Liver (tissue), 9 donors: ENCODE data around the gene HLA-DPB1. TPM values are rescaled to one million over a fixed set of nuclear protein-coding genes. Genes with fewer than 3 reads are reported as not detected.

Source experiments
- DNase-seq: peaks from one replicate; pipeline ENCODE4 v3.0.0-alpha.2; 2017; ENCODE audit warnings: low spot score
- H3K27ac ChIP-seq, 2 donors: one replicate each; pipeline ENCODE4 v1.7.0; 2013; ENCODE audit warnings: inconsistent platforms in 2 of 2, low read length in 2 of 2, control low read depth in 1 of 2, low read depth in 1 of 2, mild to moderate bottlenecking in 1 of 2
- H3K27me3 ChIP-seq, 4 donors: one replicate each; pipeline versions ENCODE4 v1.6.1 to v1.7.0; 2013; ENCODE audit warnings: low read length in 3 of 4, inconsistent platforms in 1 of 4, mild to moderate bottlenecking in 1 of 4, moderate library complexity in 1 of 4; ENCODE audit not compliant: control insufficient read depth in 4 of 4, insufficient read depth in 4 of 4
- H3K36me3 ChIP-seq, 4 donors: one replicate each; pipeline versions ENCODE4 v1.6.1 to v1.7.0; 2013; ENCODE audit warnings: low read length in 3 of 4, mild to moderate bottlenecking in 3 of 4, low read depth in 1 of 4, moderate library complexity in 1 of 4; ENCODE audit not compliant: control insufficient read depth in 4 of 4, insufficient read depth in 3 of 4
- H3K4me1 ChIP-seq, 4 donors: one replicate each; pipeline versions ENCODE4 v1.6.1 to v1.7.0; 2013; ENCODE audit warnings: low read length in 3 of 4, mild to moderate bottlenecking in 3 of 4, moderate library complexity in 1 of 4; ENCODE audit not compliant: control insufficient read depth in 4 of 4, insufficient read depth in 4 of 4
- H3K4me3 ChIP-seq, 3 donors: one replicate each; pipeline versions ENCODE4 v1.6.1 to v1.7.0; 2013; ENCODE audit warnings: low read length in 3 of 3, control low read depth in 1 of 3, low read depth in 1 of 3, mild to moderate bottlenecking in 1 of 3
- H3K9ac ChIP-seq, 2 donors: one replicate each; pipeline ENCODE4 v1.7.0; 2013; ENCODE audit warnings: low read length in 2 of 2, mild to moderate bottlenecking in 2 of 2, moderate library complexity in 2 of 2, control low read depth in 1 of 2, low read depth in 1 of 2
- H3K9me3 ChIP-seq, 4 donors: one replicate each; pipeline versions ENCODE4 v1.6.1 to v1.7.0; 2013; ENCODE audit warnings: low read length in 3 of 4; ENCODE audit not compliant: control insufficient read depth in 4 of 4
- ATF3 ChIP-seq: IDR thresholded peaks from 2 replicates; pipeline ENCODE4 v1.6.1; 2016; ENCODE audit warnings: antibody characterized with exemption
- CTCF ChIP-seq: fragments of 150-350 bp; IDR thresholded peaks from 2 replicates; pipeline ENCODE4 v1.5.1; 2017; ENCODE audit warnings: improper control_type of control experiment, low read depth, low read length; ENCODE audit not compliant: missing input control
- FOXA1 ChIP-seq: IDR thresholded peaks from 2 replicates; pipeline ENCODE4 v1.6.1; 2016; ENCODE audit warnings: antibody characterized with exemption
- FOXA2 ChIP-seq: IDR thresholded peaks from 2 replicates; pipeline ENCODE4 v1.6.1; 2016; ENCODE audit warnings: antibody characterized with exemption
- GABPA ChIP-seq, 2 donors: IDR thresholded peaks in 1 of 2; conservative IDR thresholded peaks in 1 of 2; 2 replicates each; pipeline ENCODE4 v1.6.1; 2016; ENCODE audit warnings: antibody characterized with exemption in 2 of 2, mild to moderate bottlenecking in 1 of 2, moderate library complexity in 1 of 2
- JUND ChIP-seq, 2 donors: IDR thresholded peaks; 2 replicates each; pipeline ENCODE4 v1.6.1; 2016; ENCODE audit warnings: antibody characterized with exemption in 2 of 2
- MAX ChIP-seq: IDR thresholded peaks from 2 replicates; pipeline ENCODE4 v1.6.1; 2016; ENCODE audit warnings: antibody characterized with exemption
- RAD21 ChIP-seq, 2 donors: IDR thresholded peaks; 2 replicates each; pipeline ENCODE4 v1.6.1; 2016; ENCODE audit warnings: antibody characterized with exemption in 2 of 2, mild to moderate bottlenecking in 2 of 2
- REST ChIP-seq: IDR thresholded peaks from 2 replicates; pipeline ENCODE4 v1.6.1; 2016; ENCODE audit warnings: antibody characterized with exemption, mild to moderate bottlenecking
- SP1 ChIP-seq: IDR thresholded peaks from 2 replicates; pipeline ENCODE4 v1.6.1; 2018; ENCODE audit warnings: antibody characterized with exemption, mild to moderate bottlenecking
- TAF1 ChIP-seq: conservative IDR thresholded peaks from 2 replicates; pipeline ENCODE4 v1.6.1; 2016; ENCODE audit warnings: antibody characterized with exemption, mild to moderate bottlenecking
- YY1 ChIP-seq: IDR thresholded peaks from 2 replicates; pipeline ENCODE4 v1.6.1; 2016; ENCODE audit warnings: antibody characterized with exemption, mild to moderate bottlenecking
- WGBS: extraction: QIAGEN DNeasy Blood & Tissue Kit; methylation state at CpG from one replicate; pipeline ENCODE4 v1.1.7; 2013; 5-methylcytosine and 5-hydroxymethylcytosine counted together
- polyA plus RNA-seq, 2 donors: library from polyadenylated mRNA; stranded (reverse) in 1 of 2; unstranded in 1 of 2; fragments of 200-250 nt in 1 of 2; fragments of >200 nt in 1 of 2; fragmentation: Nextera tagmentation in 1 of 2; extraction: Ambion mirVana in 1 of 2; gene quantifications; one replicate each; pipeline versions ENCODE4 v1.2.1 to v1.2.3, GENCODE V29; 2013 to 2015
- total RNA-seq, 2 donors: library from RNA; depleted of rRNA; stranded (reverse); fragments of >200 nt; gene quantifications; one replicate each; pipeline ENCODE4 v1.2.3, GENCODE V29; 2014
- donor health status: healthy.
- donor health status: healthy.
- donor health status: healthy.
- donor health status: healthy.
- donor health status: healthy.

The HLA-DPB1 gene
- total and polyA plus RNA-seq, 4 donors: 15.5 to 37.8 (median 24.0) TPM

GRCh38 chr6:33124947-33125346 lies 49.2 kb downstream of the HLA-DPB1 start:
- WGBS: 71% methylated on average over 4 of the region's 4 CpGs
- peaks cover 0 to 2% (median 0%) of the 10 kb centered on the region in 4 donors for H3K9me3 ChIP-seq
- H3K4me3 ChIP-seq: no peak overlapping the region
- H3K27ac ChIP-seq: no peak overlapping the region
- no peak for DNase-seq
- no peaks in the 10 kb centered on the region for H3K36me3 ChIP-seq
- no peaks in the 10 kb centered on the region for H3K27me3 ChIP-seq
- no peaks in the 10 kb centered on the region for H3K4me1 ChIP-seq
- TF ChIP-seq REST: no peak
- TF ChIP-seq ATF3: no peak
- no peak for TF ChIP-seq YY1
- no peak for TF ChIP-seq JUND (IDR thresholded peaks at IDR 0.05)
- no peak for TF ChIP-seq MAX
- no peak overlapping the region for H3K9ac ChIP-seq

GRCh38 chr6:33126101-33126714 lies 50.4 kb downstream of the HLA-DPB1 start:
- H3K27ac ChIP-seq: no peak overlapping the region
- no peaks in the 10 kb centered on the region for H3K27me3 ChIP-seq
- peaks cover 0 to 2% (median 0%) of the 10 kb centered on the region in 4 donors for H3K9me3 ChIP-seq
- H3K4me3 ChIP-seq: no peak overlapping the region
- 51% methylated on average over 5 of the region's 5 CpGs for WGBS
- H3K9ac ChIP-seq: no peak overlapping the region
- DNase-seq: peak; percentile 68
- TF ChIP-seq ATF3 (no peak), SP1 (no peak), TAF1 (no peak), FOXA2 (no peak), MAX (no peak), CTCF (peak; percentile 61), YY1 (no peak), GABPA (IDR thresholded peaks at IDR 0.05 in 1 of 2, conservative IDR thresholded peaks at IDR 0.05 in 1 of 2) (no peak), FOXA1 (no peak), RAD21 (IDR thresholded peaks at IDR 0.05) (peak; percentile 60 to 70)
- no peaks in the 10 kb centered on the region for H3K4me1 ChIP-seq
- no peaks in the 10 kb centered on the region for H3K36me3 ChIP-seq
